Right lung (tissue), 5 donors: ENCODE measurements around the gene NEURL1. TPM values are rescaled to one million over a fixed set of nuclear protein-coding genes. Genes with fewer than 3 reads are reported as not detected.

Source experiments
- polyA plus RNA-seq, 5 donors: library from polyadenylated mRNA; unstranded; fragments of 120-200 nt; gene quantifications; one replicate each; pipeline versions ENCODE4 v1.2.1 to v1.2.3, GENCODE V29; 2013; ENCODE audit warnings: inconsistent platforms in 1 of 5, low replicate concordance in 1 of 5; ENCODE audit not compliant: insufficient read length in 5 of 5, insufficient read depth in 1 of 5

The NEURL1 gene
- polyA plus RNA-seq, 5 donors: 0.99 to 2.7 (median 1.3) TPM

Other genes starting within 250 kb of the NEURL1 start
- under 1 TPM in 4 of 5 donors, not detected in 1; 0.09 to 0.28 (median 0.13) TPM for gene RPEL1, start 247.8 kb upstream of the NEURL1 start, polyA plus RNA-seq
- gene INA, start 216.6 kb upstream of the NEURL1 start, polyA plus RNA-seq: under 1 TPM; 0.30 to 0.53 (median 0.46) TPM
- 10 to 100 TPM; 11.6 to 16.2 (median 12.8) TPM for gene PCGF6, start 142.6 kb upstream of the NEURL1 start, polyA plus RNA-seq
- 1 to 10 TPM; 5.6 to 8.8 (median 7.5) TPM for gene TAF5, start 125.7 kb upstream of the NEURL1 start, polyA plus RNA-seq
- gene ATP5MK, start 97.2 kb upstream of the NEURL1 start, polyA plus RNA-seq: 100 to 1,000 TPM; 142 to 196 (median 171) TPM
- 10 to 100 TPM; 33.3 to 42.9 (median 36.2) TPM for gene PDCD11, start 97.1 kb upstream of the NEURL1 start, polyA plus RNA-seq
- gene CALHM2, start 41.3 kb upstream of the NEURL1 start, polyA plus RNA-seq: 10 to 100 TPM; 13.5 to 18.9 (median 15.0) TPM
- under 1 TPM in 4 of 5 donors, not detected in 1; 0.05 to 0.12 (median 0.06) TPM for gene CALHM1, start 34.8 kb upstream of the NEURL1 start, polyA plus RNA-seq
- not detected for gene CALHM3, start 14.5 kb upstream of the NEURL1 start, polyA plus RNA-seq